GM12878 (cell line): ENCODE data around the gene CCDC102B. TPM values are rescaled to one million over a fixed set of nuclear protein-coding genes. Genes with fewer than 3 reads are reported as not detected.

Source experiments
- ATAC-seq: fragments of 200-7000 bp; cut with Tn5 transposase; 3 replicates; pipeline ENCODE4 v1.9.1; 2020; ENCODE audit warnings: mild to moderate bottlenecking, moderate library complexity
- BruUV-seq: library from RNA; stranded (reverse); fragments of 400-500 nt; replicated peaks from 2 replicates; lab custom pipeline; 2021; lab: Mats Ljungman, UMichigan
- CTCF ChIA-PET: fragments of 300-600 bp; sonication (Branson Sonifier 250); formaldehyde crosslinking; extraction: SDS; loops from one replicate; lab custom pipeline; 2021; ENCODE audit warnings: inconsistent platforms; lab: Yijun Ruan, JAX
- POLR2A ChIA-PET: fragments of 350-600 bp; formaldehyde crosslinking; extraction: SDS; loops from one replicate; lab custom pipeline; 2021; ENCODE audit warnings: inconsistent platforms; lab: Charles Lee
- RAD21 ChIA-PET: fragments of 300-600 bp; sonication (Branson Sonifier 250); formaldehyde crosslinking; loops from one replicate; lab custom pipeline; 2023; ENCODE audit warnings: antibody characterized with exemption; ENCODE audit not compliant: unreplicated experiment; lab: Charles Lee
- SMC1A ChIA-PET: fragments of 300-600 bp; sonication (Branson Sonifier 250); formaldehyde crosslinking; loops from one replicate; lab custom pipeline; 2023; ENCODE audit not compliant: unreplicated experiment, uncharacterized antibody; lab: Charles Lee
- DNase-seq: peaks from one replicate; pipeline ENCODE4 v3.0.0-alpha.2; 2011; ENCODE audit warnings: low read depth, low spot score
- FAIRE-seq: peaks from 3 replicates; lab custom pipeline; 2011; peaks lifted over from hg19 to GRCh38; lab: Jason Lieb, UNC
- H2AFZ ChIP-seq: 2 replicates; pipeline ENCODE4 v1.6.0; 2011; ENCODE audit warnings: low read depth, low read length, control low read depth; ENCODE audit not compliant: control insufficient read depth
- H3K27ac ChIP-seq: 2 replicates; pipeline ENCODE4 v1.5.1; 2011; ENCODE audit warnings: control low read depth; ENCODE audit not compliant: control insufficient read depth, insufficient read depth
- H3K27me3 ChIP-seq, 2 experiments: replicated peaks in 1 of 2; 2 replicates each; pipeline versions ENCODE4 v1.6.0 to v1.6.1; 2011; ENCODE audit warnings: low read length in 1 of 2; ENCODE audit not compliant: control insufficient read depth in 2 of 2, insufficient read depth in 2 of 2
- H3K36me3 ChIP-seq, 2 experiments: 2 replicates each; pipeline ENCODE4 v1.5.1; 2011; ENCODE audit warnings: low read length in 1 of 2; ENCODE audit not compliant: control insufficient read depth in 2 of 2, insufficient read depth in 2 of 2
- H3K4me1 ChIP-seq: 2 replicates; pipeline ENCODE4 v1.6.1; 2011; ENCODE audit warnings: mild to moderate bottlenecking, low read length, moderate library complexity, mixed read lengths; ENCODE audit not compliant: control insufficient read depth, insufficient read depth
- H3K4me2 ChIP-seq: 2 replicates; pipeline ENCODE4 v1.6.0; 2011; ENCODE audit warnings: control low read depth; ENCODE audit not compliant: control insufficient read depth, insufficient read depth
- H3K4me3 ChIP-seq: fragments of 200-600 bp; sonication (generic); 2 replicates; pipeline ENCODE4 v1.5.1; 2016
- H3K79me2 ChIP-seq: 2 replicates; pipeline ENCODE4 v1.6.0; 2011; ENCODE audit warnings: low read length; ENCODE audit not compliant: control insufficient read depth, insufficient read depth
- H3K9ac ChIP-seq: 2 replicates; pipeline ENCODE4 v1.8.0; 2011; ENCODE audit warnings: low read length, control low read depth, mixed read lengths; ENCODE audit not compliant: control insufficient read depth, insufficient read depth
- H3K9me3 ChIP-seq: replicated peaks from 3 replicates; pipeline ENCODE4 v1.5.1; 2011; ENCODE audit warnings: mild to moderate bottlenecking, low read length; ENCODE audit not compliant: control insufficient read depth, insufficient read depth
- H4K20me1 ChIP-seq: 2 replicates; pipeline ENCODE4 v1.6.0; 2011; ENCODE audit not compliant: control insufficient read depth, insufficient read depth
- ATF7 ChIP-seq: fragments of 450-650 bp; IDR thresholded peaks from 2 replicates; pipeline ENCODE4 v1.6.1; 2016; ENCODE audit warnings: low read depth, mild to moderate bottlenecking
- BACH1 ChIP-seq: fragments of 450-650 bp; IDR thresholded peaks from 2 replicates; pipeline ENCODE4 v1.6.1; 2017; ENCODE audit warnings: mild to moderate bottlenecking, borderline replicate concordance
- BHLHE40 ChIP-seq, 2 experiments: fragments of 450-650 bp in 1 of 2; IDR thresholded peaks; 2 replicates each; pipeline ENCODE4 v1.6.1; 2011 to 2017; ENCODE audit warnings: low read depth in 2 of 2, borderline replicate concordance in 1 of 2, improper control_type of control experiment in 1 of 2, low read length in 1 of 2, mild to moderate bottlenecking in 1 of 2
- FOXM1 ChIP-seq: IDR thresholded peaks from 2 replicates; pipeline ENCODE4 v1.6.1; 2012; ENCODE audit warnings: low read depth, mild to moderate bottlenecking, inconsistent platforms, low read length, moderate library complexity
- KDM1A ChIP-seq: fragments of 200-600 bp; sonication (generic); IDR thresholded peaks from 2 replicates; pipeline ENCODE4 v1.6.1; 2016; ENCODE audit warnings: borderline replicate concordance
- MEF2B ChIP-seq: fragments of 450-650 bp; IDR thresholded peaks from 2 replicates; pipeline ENCODE4 v1.6.1; 2018; ENCODE audit warnings: mild to moderate bottlenecking, moderate library complexity; ENCODE audit not compliant: partially characterized antibody, poor library complexity, severe bottlenecking
- MXI1 ChIP-seq: fragments of 150-350 bp; IDR thresholded peaks from 2 replicates; pipeline ENCODE4 v1.6.1; 2011; ENCODE audit warnings: low read depth, mild to moderate bottlenecking, inconsistent platforms, low read length, improper control_type of control experiment
- NFXL1 ChIP-seq: fragments of 450-650 bp; IDR thresholded peaks from 2 replicates; pipeline ENCODE4 v1.6.1; 2017; ENCODE audit warnings: antibody characterized with exemption, mild to moderate bottlenecking, borderline replicate concordance
- POLR2AphosphoS5 ChIP-seq: IDR thresholded peaks from 2 replicates; pipeline ENCODE4 v1.6.1; 2011; ENCODE audit warnings: mild to moderate bottlenecking, low read length, inconsistent platforms
- SMAD1 ChIP-seq: fragments of 450-650 bp; IDR thresholded peaks from 2 replicates; pipeline ENCODE4 v1.6.1; 2018; ENCODE audit warnings: mild to moderate bottlenecking, low read depth; ENCODE audit not compliant: partially characterized antibody
- WGBS: methylation state at CpG from one replicate; pipeline ENCODE4 v1.1.6; 2016; ENCODE audit warnings: low lambda C conversion rate; ENCODE audit not compliant: insufficient replicate concordance, insufficient coverage; ENCODE audit errors: missing lambda C conversion rate; 5-methylcytosine and 5-hydroxymethylcytosine counted together
- in situ Hi-C: fragments of 300-500 bp; cut with MboI; formaldehyde crosslinking; loops from 9 replicates; pipeline ENCODE4 v1.14.3; 2018; ENCODE audit warnings: mixed read lengths
- intact Hi-C: fragments of 100-400 bp; cut with micrococcal nuclease; formaldehyde crosslinking; loops from one replicate; pipeline ENCODE4 v1.14.2; 2022; ENCODE audit not compliant: unreplicated experiment
- polyA plus RNA-seq, 11 experiments: library from polyadenylated mRNA; depleted of rRNA in 4 of 11; unstranded in 6 of 11; stranded (reverse) in 5 of 11; fragments of >200 nt; fragmentation: Nextera tagmentation in 4 of 11; fragmentation: Illumina TruSeq in 1 of 11; extraction: Ambion mirVana in 4 of 11; extraction: Trizol in 1 of 11; gene quantifications; 1 replicate in 1 of 11; 2 replicates in 10 of 11; pipeline versions ENCODE4 v1.2.1 to v1.2.3, GENCODE V29; 2011 to 2016; ENCODE audit warnings: inconsistent platforms in 2 of 11, missing spikeins in 2 of 11, low read depth in 1 of 11
- total RNA-seq, 4 experiments: library from RNA; depleted of rRNA in 3 of 4; stranded (reverse); fragments of >200 nt in 3 of 4; fragmentation: Illumina TruSeq in 1 of 4; extraction: Trizol in 1 of 4; gene quantifications; 2 replicates each; pipeline versions ENCODE4 v1.2.1 to v1.2.3, GENCODE V29; 2013 to 2021
- TF ChIP-seq, protein P1 (sequence below): fragments of 450-650 bp; IDR thresholded peaks from 2 replicates; pipeline ENCODE4 v1.6.1; 2017; ENCODE audit warnings: mild to moderate bottlenecking, moderate library complexity
- TF ChIP-seq, protein P2 (sequence below): IDR thresholded peaks from 2 replicates; pipeline ENCODE4 v1.6.1; 2012; ENCODE audit warnings: low read depth, low read length, improper control_type of control experiment
- TF ChIP-seq, protein P3 (sequence below): IDR thresholded peaks from 2 replicates; pipeline ENCODE4 v1.6.1; 2011; ENCODE audit warnings: mild to moderate bottlenecking, low read depth, low read length, moderate library complexity; ENCODE audit not compliant: insufficient replicate concordance

CCDC102B gene
- total and polyA plus RNA-seq, 10 of the 15 experiments (the other 5 are each of a cell fraction or from before 2014, with no cell fraction given), result 2.7 to 4.7 (median 3.3) TPM

DNA sequence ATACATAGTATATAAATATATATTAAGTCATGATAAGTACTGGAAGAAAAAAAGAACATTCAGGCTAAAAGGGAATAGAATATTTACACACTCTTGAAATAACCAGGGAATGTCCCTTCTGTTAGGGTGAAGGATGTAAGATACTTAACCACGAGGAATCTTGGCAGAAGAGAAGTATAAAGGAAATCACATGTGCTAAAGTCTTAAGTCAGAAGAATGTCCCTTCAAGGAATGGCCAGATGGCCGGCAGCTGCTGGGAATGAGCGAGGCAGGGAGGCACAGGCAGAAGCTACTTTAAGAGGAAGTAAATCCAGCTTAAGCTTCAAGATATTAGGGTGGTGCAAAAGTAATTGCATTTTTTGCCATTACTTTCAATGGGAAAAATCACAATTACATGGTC, 5.5 kb downstream of the CCDC102B start:
- in situ Hi-C loops, result no loop called here
- Histone ChIP-seq H2AFZ (no peak overlapping the region), H3K9ac (no peak overlapping the region), H3K4me1 (no peaks in the 10 kb centered on the region), H3K27me3 (no peaks in the 10 kb centered on the region), H3K27ac (no peak overlapping the region), H4K20me1 (no peaks in the 10 kb centered on the region), H3K79me2 (no peaks in the 10 kb centered on the region), H3K4me3 (no peak overlapping the region), H3K4me2 (no peak overlapping the region), H3K9me3 (no peaks in the 10 kb centered on the region), H3K36me3 (no peaks in the 10 kb centered on the region)
- CTCF ChIA-PET, result no interaction called here
- DNase-seq, result no peak
- WGBS, result 0% methylated on average over 3 of the region's 3 CpGs
- intact Hi-C loops, result no loop called here
- no peak for TF ChIP-seq MEF2B
- TF ChIP-seq, protein P1, sequence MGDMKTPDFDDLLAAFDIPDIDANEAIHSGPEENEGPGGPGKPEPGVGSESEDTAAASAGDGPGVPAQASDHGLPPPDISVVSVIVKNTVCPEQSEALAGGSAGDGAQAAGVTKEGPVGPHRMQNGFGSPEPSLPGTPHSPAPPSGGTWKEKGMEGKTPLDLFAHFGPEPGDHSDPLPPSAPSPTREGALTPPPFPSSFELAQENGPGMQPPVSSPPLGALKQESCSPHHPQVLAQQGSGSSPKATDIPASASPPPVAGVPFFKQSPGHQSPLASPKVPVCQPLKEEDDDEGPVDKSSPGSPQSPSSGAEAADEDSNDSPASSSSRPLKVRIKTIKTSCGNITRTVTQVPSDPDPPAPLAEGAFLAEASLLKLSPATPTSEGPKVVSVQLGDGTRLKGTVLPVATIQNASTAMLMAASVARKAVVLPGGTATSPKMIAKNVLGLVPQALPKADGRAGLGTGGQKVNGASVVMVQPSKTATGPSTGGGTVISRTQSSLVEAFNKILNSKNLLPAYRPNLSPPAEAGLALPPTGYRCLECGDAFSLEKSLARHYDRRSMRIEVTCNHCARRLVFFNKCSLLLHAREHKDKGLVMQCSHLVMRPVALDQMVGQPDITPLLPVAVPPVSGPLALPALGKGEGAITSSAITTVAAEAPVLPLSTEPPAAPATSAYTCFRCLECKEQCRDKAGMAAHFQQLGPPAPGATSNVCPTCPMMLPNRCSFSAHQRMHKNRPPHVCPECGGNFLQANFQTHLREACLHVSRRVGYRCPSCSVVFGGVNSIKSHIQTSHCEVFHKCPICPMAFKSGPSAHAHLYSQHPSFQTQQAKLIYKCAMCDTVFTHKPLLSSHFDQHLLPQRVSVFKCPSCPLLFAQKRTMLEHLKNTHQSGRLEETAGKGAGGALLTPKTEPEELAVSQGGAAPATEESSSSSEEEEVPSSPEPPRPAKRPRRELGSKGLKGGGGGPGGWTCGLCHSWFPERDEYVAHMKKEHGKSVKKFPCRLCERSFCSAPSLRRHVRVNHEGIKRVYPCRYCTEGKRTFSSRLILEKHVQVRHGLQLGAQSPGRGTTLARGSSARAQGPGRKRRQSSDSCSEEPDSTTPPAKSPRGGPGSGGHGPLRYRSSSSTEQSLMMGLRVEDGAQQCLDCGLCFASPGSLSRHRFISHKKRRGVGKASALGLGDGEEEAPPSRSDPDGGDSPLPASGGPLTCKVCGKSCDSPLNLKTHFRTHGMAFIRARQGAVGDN, result no peak
- TF ChIP-seq SMAD1, result no peak
- TF ChIP-seq, protein P2, sequence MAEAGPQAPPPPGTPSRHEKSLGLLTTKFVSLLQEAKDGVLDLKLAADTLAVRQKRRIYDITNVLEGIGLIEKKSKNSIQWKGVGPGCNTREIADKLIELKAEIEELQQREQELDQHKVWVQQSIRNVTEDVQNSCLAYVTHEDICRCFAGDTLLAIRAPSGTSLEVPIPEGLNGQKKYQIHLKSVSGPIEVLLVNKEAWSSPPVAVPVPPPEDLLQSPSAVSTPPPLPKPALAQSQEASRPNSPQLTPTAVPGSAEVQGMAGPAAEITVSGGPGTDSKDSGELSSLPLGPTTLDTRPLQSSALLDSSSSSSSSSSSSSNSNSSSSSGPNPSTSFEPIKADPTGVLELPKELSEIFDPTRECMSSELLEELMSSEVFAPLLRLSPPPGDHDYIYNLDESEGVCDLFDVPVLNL, result no peak
- no peak for TF ChIP-seq BACH1
- no peak for TF ChIP-seq FOXM1
- no peak for TF ChIP-seq ATF7
- no peak for TF ChIP-seq POLR2AphosphoS5
- TF ChIP-seq NFXL1, result no peak
- TF ChIP-seq, protein P3, sequence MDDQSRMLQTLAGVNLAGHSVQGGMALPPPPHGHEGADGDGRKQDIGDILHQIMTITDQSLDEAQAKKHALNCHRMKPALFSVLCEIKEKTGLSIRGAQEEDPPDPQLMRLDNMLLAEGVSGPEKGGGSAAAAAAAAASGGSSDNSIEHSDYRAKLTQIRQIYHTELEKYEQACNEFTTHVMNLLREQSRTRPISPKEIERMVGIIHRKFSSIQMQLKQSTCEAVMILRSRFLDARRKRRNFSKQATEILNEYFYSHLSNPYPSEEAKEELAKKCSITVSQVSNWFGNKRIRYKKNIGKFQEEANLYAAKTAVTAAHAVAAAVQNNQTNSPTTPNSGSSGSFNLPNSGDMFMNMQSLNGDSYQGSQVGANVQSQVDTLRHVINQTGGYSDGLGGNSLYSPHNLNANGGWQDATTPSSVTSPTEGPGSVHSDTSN, result no peak
- TF ChIP-seq BHLHE40 (IDR thresholded peaks at IDR 0.05; ENCODE audit: borderline replicate concordance in 1 of 2, low read depth in 2 of 2, low read length in 1 of 2), result no peak
- TF ChIP-seq MXI1, result no peak
- TF ChIP-seq KDM1A, result no peak
- POLR2A ChIA-PET, result no interaction called here
- no peak for FAIRE-seq
- RAD21 ChIA-PET, result no interaction called here
- ATAC-seq, result no peak
- BruUV-seq, result no TSS peak
- SMC1A ChIA-PET, result no interaction called here
